Stimulated activated CD8-positive, alpha-beta memory T cell treated with anti-CD3 and anti-CD28 coated beads, Interleukin-15, amount 100 ng/mL, for 48 hours (primary cell): ENCODE results near the gene SPAG8.

ENCODE experiments used
- DNase-seq, 2 donors: peaks; one replicate each; pipeline ENCODE4 v3.0.0-alpha.2; 2020; ENCODE audit warnings: low read depth in 2 of 2

Gene SPAG8

DNA sequence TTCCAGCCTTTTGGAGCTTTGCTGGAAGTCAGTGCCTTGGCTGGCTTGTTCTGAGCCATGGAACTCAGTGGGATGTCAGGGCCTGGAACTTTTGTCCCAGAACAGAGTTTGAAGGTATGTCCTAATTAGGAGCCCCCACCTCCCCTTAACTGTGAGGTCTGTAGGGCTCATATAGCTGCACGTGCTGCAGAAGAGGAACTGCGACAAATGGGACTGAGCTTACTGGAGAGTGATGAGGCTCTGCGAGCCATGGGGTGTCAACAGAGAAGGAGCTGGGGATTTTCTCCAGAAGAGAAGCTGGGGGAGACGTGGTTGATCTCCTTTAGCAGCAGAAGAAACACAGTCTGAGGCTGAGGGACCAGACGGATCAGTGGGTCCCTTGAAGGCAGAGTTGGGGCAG lies 27.9 kb upstream of the SPAG8 start:
- DNase-seq, result no peak

GRCh38 chr9:35836595-35836994 lies 24.5 kb upstream of the SPAG8 start:
- no peak for DNase-seq

- no peak for DNase-seq
Observed at GRCh38 chr9:35835766-35836165, 23.7 kb upstream of the SPAG8 start.

GRCh38 chr9:35835216-35835632 lies 23.2 kb upstream of the SPAG8 start:
- DNase-seq, result no peak

- DNase-seq, result no peak
Observed at GRCh38 chr9:35834260-35835215, 22.5 kb upstream of the SPAG8 start.

DNA sequence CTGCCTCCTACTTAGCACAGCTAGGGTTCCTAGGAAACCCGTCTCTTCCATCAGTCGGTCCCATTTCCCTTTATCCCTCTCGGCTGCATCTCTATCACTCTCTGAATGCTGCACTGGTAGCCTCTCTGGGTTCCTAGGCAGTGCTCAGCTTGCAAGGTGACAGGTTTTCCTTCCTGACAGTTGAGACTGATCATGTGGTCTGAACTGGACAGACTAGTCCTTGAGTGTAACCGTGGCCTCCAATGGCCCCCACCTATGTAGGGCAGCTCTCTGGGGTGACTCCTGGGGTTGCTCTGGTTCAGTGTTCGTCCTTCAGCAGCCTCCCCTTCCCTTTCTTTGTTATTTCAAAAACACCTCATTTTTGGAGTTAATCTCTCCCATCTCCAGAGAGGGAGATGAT lies 20.8 kb upstream of the SPAG8 start:
- DNase-seq, result no peak

DNA sequence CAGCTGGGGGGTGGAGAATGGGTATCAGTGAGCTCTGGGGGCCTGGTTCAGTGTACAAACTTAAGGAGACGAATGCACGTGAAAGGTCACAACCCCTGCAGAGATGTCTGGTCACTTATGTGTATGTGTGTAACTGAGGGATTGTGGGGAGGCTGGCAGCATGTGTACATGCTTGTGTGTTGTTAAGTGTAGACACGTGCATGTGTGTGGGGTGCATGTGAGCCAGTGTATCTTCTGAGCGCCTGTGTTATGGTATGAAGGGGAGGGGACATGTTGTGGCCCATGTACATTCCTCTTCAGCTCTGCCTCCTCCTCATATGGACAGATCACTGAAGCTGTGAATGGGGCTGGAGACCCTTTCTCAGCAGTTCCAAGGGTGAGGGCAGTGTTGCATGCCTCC lies 19.0 kb upstream of the SPAG8 start:
- DNase-seq, result no peak

DNA sequence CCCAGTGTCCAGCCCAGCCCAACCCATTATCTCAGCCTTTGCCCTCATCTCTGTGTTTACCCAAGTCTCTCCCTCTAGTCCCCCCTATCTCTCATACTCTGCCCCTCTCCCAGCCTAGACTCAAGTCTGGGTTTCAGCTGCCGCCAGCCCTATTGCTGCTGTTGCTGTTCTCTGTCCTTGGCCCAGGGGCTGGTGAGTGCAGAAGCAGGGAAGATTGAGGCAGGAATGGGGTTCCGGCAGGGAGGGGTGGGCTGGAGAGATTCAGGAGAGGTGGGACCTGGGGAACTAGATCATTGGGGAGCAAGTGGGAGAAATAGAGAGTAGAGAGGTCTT lies 17.7 kb upstream of the SPAG8 start:
- no peak for DNase-seq

- DNase-seq, result peak; percentile 91 to 92
Observed at GRCh38 chr9:35829084-35829763, 17.2 kb upstream of the SPAG8 start, which contains the start of gene TMEM8B. TSS of gene TMEM8B (plus strand) at chr9:35829228. CDS start at chr9:35829448, 220 bp downstream.

DNA sequence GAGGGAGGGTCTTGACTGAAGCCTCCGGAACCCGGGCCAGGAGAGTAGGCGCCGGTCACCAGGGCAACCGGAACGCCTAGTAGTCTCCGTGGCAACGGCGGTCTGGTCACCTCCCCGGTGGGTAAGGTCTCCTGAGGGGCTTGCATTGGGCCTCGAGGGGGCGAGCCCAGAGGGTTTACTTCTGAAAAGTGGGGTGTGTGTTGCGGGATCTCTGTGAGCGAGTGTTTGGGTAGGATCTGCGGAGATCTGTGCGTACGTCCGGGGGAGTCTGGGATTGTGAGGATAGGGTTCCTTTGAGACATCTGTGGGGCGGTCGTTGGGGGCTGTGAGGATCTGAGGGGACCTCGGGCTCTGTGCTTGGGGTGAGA lies 16.6 kb upstream of the SPAG8 start, which contains the start of gene FAM221B:
TSS of gene FAM221B (minus strand) at position 17 of the 368 bp plus-strand sequence. CDS start 2,571 bp downstream, outside the sequence.
- no peak for DNase-seq

DNA sequence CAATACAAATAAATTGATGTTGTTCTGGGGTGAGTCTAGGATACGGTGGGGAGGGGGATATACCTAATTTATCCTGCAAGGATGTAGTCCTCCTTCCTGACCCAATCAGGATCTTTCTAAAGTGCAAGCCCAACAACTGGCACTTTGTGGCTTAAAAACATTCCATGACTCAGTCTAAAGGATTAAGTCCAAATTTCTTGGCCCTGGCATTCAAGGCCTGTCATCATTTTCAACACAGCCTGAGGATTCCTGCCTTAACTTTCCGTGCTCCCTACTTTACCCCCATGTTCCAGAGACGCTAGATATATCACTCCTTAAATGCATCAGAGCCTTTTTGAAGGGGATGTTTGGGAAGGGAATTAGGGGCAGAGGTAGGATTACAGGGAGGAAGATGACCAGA lies 15.4 kb upstream of the SPAG8 start:
- no peak for DNase-seq

DNA sequence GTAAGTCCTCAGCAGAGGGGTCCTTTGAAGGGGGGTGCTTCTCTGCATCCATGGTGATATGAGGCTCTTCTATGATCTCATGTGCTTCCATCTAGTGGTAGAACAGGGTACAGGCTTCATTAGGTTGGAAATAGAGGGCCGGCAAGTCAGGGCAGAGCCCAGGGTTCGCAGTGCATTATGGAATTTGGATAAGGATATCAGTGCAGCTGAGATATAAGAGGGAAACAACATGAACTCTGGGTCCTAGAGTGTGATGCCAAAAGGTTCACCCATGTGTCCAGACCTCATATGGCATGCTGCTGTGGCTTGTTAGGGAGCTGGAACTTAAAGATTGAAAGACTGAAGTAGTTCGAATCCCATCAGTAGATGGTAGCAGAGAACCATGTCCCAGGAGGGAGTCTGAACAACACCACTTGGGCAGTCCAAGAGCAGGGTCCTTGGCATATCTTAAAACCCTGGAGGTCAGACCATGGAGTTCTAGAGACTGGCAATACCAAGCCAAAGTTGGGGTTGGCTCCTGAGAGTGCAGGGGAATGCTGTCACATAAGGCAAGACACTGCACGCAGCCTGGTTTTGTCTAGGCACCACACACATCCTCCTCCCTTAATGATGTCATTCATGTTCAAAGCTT lies 14.1 kb upstream of the SPAG8 start:
- no peak for DNase-seq

DNA sequence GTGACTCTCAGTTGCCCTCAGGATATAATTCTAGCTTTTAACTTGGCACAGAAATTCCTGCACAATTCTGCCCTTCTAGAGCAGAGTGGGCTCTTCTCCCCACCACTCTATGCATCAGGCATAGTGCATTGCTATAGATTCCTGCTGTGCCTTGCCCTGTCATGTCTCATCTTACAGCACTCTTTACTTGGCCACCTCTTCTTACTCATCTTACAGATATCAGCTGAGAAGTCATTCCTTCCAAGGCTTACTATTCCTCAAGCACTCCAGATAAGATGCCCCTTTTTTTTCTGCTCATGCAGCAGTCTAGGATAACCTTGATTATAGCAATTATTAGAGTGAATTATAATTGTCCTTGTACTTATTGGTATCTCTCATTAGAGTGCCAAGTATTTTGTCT lies 10.9 kb upstream of the SPAG8 start:
- no peak for DNase-seq

GRCh38 chr9:35820076-35820475 lies 8.0 kb upstream of the SPAG8 start:
- DNase-seq, result no peak

DNA sequence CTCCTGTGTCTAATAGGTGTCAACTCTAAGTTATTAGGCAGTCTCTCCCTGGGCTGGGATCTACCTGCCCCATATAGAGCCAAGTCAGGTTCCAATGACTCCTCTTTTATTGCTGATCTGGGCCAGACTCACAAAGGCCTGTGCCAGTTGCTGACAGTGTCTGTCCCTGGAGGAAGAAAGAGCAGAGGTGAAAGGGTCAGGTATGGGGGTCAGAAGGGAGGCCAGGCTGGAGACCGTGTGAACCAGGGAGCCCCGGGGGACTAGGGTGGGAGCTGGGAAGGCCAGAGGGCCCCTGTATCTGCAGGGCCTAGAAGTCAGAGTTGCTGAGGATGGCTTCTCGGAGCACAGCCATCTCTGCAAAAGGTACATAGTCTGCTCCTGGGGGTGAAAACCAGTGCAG lies 6.3 kb upstream of the SPAG8 start:
- DNase-seq, result no peak

GRCh38 chr9:35816708-35817107 lies 4.6 kb upstream of the SPAG8 start:
- no peak for DNase-seq

- peak; percentile 96 to 97 for DNase-seq
Observed at GRCh38 chr9:35814841-35815543, 2.9 kb upstream of the SPAG8 start, which contains the start of gene HINT2. TSS of gene HINT2 (minus strand) at chr9:35815042. CDS start at chr9:35814979, 63 bp downstream.

DNA sequence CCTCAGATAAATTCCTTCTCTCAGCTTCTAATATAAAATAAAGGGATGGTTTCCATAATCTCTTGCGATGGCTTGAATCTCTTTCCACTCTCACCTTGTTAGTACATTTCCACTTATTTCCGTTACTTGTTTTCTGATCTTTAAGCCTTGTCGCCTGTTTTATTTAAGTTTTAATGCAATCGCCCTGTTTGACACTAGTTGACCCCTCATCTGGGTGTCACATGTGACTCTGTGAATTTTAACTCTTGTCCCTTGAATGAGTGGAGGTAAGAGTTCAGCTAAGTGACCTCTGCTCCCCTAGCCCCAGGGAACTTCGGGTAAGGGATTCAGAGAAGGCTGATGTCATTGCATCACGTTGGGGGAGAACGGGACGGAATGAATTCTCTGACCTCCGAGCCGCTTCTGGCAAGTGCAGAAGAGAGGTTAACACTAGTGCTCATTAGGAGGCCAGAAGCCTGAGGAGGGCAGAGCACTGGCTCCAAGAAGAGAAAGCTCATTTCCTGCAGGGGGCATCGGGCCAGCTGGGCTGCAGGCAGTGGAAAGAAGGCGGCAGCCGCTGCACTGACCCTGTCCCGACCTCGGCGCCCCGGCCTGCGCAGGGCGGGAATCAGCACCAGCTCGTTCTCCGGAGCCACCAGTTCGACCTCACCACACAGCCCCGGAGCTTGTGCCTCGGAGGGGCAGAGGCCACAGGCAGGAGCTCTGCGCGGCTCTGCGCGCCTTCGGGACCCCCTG lies 2.2 kb upstream of the SPAG8 start:
- peak in 1 of 2 donors; percentile 18 for DNase-seq

DNA sequence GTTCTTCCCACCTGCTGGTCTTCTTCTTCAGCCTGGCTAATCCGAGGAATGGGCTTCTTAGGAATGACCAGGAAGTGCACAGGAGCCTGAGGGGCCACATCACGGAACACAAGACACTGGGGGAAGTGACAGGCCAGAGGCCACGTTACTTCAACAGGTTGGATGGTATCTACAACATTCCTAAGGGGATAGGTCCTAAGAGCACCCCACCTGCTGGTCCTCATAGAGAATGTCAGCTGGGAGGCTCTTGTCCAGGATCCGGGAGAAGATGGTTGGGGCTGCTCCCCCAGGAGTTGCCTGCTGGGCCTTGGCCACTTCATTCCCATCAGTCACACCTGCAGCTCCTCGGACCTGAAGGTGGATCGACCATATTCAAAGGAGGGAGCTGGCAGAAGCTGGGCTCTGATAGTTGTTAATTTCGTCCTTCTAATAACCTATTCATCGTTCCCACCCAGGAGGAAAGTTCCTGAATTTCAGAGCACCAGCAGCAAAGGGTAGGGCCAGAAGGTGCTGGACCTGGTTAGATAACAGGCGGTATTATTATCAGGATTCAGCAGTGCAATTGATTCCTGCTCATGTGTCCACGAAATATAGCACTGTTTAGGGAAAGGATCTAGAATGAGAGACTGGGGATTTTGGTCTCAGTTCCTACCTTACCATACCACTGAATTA lies 1.5 kb upstream of the SPAG8 start:
- DNase-seq, result no peak

- DNase-seq, result no peak
Observed at GRCh38 chr9:35811381-35812024, 559 bp downstream of the SPAG8 start.
